Loucy (cell line): ENCODE results near the gene MKLN1.

Source experiments
- EZH2phosphoT487 ChIP-seq: fragments of 200-600 bp; IDR thresholded peaks from 2 replicates; pipeline ENCODE4 v1.6.1; 2018; ENCODE audit warnings: antibody characterized with exemption, mild to moderate bottlenecking, moderate library complexity, borderline replicate concordance
- TF ChIP-seq, protein P1 (sequence below): fragments of 200-600 bp; sonication (generic); conservative IDR thresholded peaks from 2 replicates; pipeline ENCODE4 v1.5.1; 2014; ENCODE audit warnings: mild to moderate bottlenecking, antibody characterized with exemption, low read length

DNA sequence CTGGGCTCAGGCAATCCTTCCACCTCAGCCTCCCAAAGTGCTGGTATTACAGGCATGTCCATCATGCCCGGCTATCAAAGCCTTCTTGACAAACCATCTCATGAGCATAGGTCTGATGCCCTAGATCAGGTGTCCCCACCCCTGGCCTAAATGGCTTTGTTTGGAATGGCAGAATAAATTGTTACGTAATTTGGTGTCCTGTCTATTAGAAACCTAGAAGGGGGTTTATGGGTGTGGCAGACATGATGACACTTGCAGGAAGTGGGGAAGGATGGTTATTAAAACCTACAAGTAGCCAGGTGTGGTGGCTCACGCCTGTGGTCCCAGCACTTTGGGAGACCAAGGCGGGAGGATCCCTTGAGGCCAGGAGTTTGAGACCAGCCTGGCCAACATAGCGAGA, 38.6 kb upstream of the MKLN1 start:
- TF ChIP-seq, protein P1, sequence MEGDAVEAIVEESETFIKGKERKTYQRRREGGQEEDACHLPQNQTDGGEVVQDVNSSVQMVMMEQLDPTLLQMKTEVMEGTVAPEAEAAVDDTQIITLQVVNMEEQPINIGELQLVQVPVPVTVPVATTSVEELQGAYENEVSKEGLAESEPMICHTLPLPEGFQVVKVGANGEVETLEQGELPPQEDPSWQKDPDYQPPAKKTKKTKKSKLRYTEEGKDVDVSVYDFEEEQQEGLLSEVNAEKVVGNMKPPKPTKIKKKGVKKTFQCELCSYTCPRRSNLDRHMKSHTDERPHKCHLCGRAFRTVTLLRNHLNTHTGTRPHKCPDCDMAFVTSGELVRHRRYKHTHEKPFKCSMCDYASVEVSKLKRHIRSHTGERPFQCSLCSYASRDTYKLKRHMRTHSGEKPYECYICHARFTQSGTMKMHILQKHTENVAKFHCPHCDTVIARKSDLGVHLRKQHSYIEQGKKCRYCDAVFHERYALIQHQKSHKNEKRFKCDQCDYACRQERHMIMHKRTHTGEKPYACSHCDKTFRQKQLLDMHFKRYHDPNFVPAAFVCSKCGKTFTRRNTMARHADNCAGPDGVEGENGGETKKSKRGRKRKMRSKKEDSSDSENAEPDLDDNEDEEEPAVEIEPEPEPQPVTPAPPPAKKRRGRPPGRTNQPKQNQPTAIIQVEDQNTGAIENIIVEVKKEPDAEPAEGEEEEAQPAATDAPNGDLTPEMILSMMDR = no peak
- TF ChIP-seq EZH2phosphoT487 = no peak
